HepG2 (cell line): ENCODE measurements around the gene ERH. TPM values are rescaled to one million over a fixed set of nuclear protein-coding genes. Genes with fewer than 3 reads are reported as not detected.

Experiments used
- ARID2 ChIP-seq: sonication (generic); formaldehyde crosslinking; IDR thresholded peaks from 2 replicates; pipeline ENCODE4 v1.8.1; 2022; ENCODE audit warnings: mild to moderate bottlenecking, missing genetic modification reagents, borderline replicate concordance
- IRF9 ChIP-seq: sonication (generic); formaldehyde crosslinking; IDR thresholded peaks from 2 replicates; pipeline ENCODE4 v1.8.0; 2022; ENCODE audit warnings: missing genetic modification reagents, mild to moderate bottlenecking, borderline replicate concordance
- KLF15 ChIP-seq: sonication (generic); formaldehyde crosslinking; IDR thresholded peaks from 2 replicates; pipeline ENCODE4 v1.8.1; 2023; ENCODE audit warnings: borderline replicate concordance, mild to moderate bottlenecking, inconsistent platforms, missing genetic modification reagents, mixed read lengths
- KLF6 ChIP-seq: IDR thresholded peaks from 2 replicates; pipeline ENCODE4 v1.8.0; 2016; ENCODE audit warnings: missing biosample characterization, missing genetic modification reagents
- MAF1 ChIP-seq: sonication (generic); formaldehyde crosslinking; IDR thresholded peaks from 2 replicates; pipeline ENCODE4 v1.5.0; 2020; ENCODE audit warnings: missing genetic modification reagents, borderline replicate concordance
- RELA ChIP-seq: sonication (generic); formaldehyde crosslinking; IDR thresholded peaks from 2 replicates; pipeline ENCODE4 v1.4.0; 2020; ENCODE audit warnings: missing genetic modification reagents
- RNF2 ChIP-seq: fragments of 450-650 bp; conservative IDR thresholded peaks from 2 replicates; pipeline ENCODE4 v1.6.1; 2016; ENCODE audit warnings: low read depth
- SNRNP70 ChIP-seq: fragments of 200-400 bp; formaldehyde crosslinking; IDR thresholded peaks from 2 replicates; pipeline ENCODE4 v1.6.1; 2017; ENCODE audit warnings: mild to moderate bottlenecking, low read depth, low read length, moderate library complexity
- SRSF1 ChIP-seq: fragments of 200-400 bp; formaldehyde crosslinking; optimal IDR thresholded peaks from 2 replicates; pipeline ENCODE3; 2017; ENCODE audit warnings: mild to moderate bottlenecking, low read depth, low read length, moderate library complexity
- SRSF9 ChIP-seq: fragments of 200-400 bp; formaldehyde crosslinking; IDR thresholded peaks from 2 replicates; pipeline ENCODE4 v1.6.1; 2018; ENCODE audit warnings: borderline replicate concordance, mild to moderate bottlenecking, low read depth, low read length; ENCODE audit not compliant: insufficient read depth, poor library complexity, severe bottlenecking
- SYNCRIP ChIP-seq: fragments of 200-400 bp; formaldehyde crosslinking; IDR thresholded peaks from 2 replicates; pipeline ENCODE4 v1.6.1; 2018; ENCODE audit warnings: mild to moderate bottlenecking, low read depth, low read length; ENCODE audit not compliant: insufficient read depth
- THAP8 ChIP-seq: sonication (generic); formaldehyde crosslinking; IDR thresholded peaks from 2 replicates; pipeline ENCODE4 v1.5.1; 2020; ENCODE audit warnings: missing genetic modification reagents, mild to moderate bottlenecking, borderline replicate concordance
- TRAFD1 ChIP-seq: sonication (generic); formaldehyde crosslinking; IDR thresholded peaks from 2 replicates; pipeline ENCODE4 v1.5.1; 2020; ENCODE audit warnings: missing genetic modification reagents, mild to moderate bottlenecking, borderline replicate concordance
- ZBTB38 ChIP-seq: sonication (generic); formaldehyde crosslinking; IDR thresholded peaks from 2 replicates; pipeline ENCODE4 v1.5.1; 2020; ENCODE audit warnings: mild to moderate bottlenecking, missing genetic modification reagents
- ZFY ChIP-seq: sonication (generic); formaldehyde crosslinking; IDR thresholded peaks from 2 replicates; pipeline ENCODE4 v1.4.0; 2020; ENCODE audit warnings: missing genetic modification reagents
- ZKSCAN1 ChIP-seq: fragments of 150-350 bp; IDR thresholded peaks from 2 replicates; pipeline ENCODE4 v1.6.1; 2014; ENCODE audit warnings: low read length
- ZNF296 ChIP-seq: sonication (generic); formaldehyde crosslinking; conservative IDR thresholded peaks from 2 replicates; pipeline ENCODE4 v1.5.0; 2020; ENCODE audit warnings: mild to moderate bottlenecking, missing genetic modification reagents
- ZNF354B ChIP-seq: sonication (generic); formaldehyde crosslinking; IDR thresholded peaks from 2 replicates; pipeline ENCODE4 v1.8.0; 2022; ENCODE audit warnings: mild to moderate bottlenecking, missing genetic modification reagents
- ZNF724P ChIP-seq: sonication (generic); formaldehyde crosslinking; IDR thresholded peaks from 2 replicates; pipeline ENCODE4 v1.8.0; 2022; ENCODE audit warnings: missing genetic modification reagents, borderline replicate concordance
- polyA plus RNA-seq, 8 experiments: library from polyadenylated mRNA; depleted of rRNA in 3 of 8; stranded (reverse) in 7 of 8; unstranded in 1 of 8; fragments of >200 nt; fragmentation: Illumina TruSeq in 4 of 8; extraction: Trizol in 4 of 8; gene quantifications; 2 replicates each; pipeline versions ENCODE4 v1.2.1 to v1.2.3, GENCODE V29; 2011 to 2016; ENCODE audit warnings: low read depth in 4 of 8, missing spikeins in 1 of 8, mixed read lengths in 1 of 8; ENCODE audit not compliant: insufficient read depth in 1 of 8
- total RNA-seq, 5 experiments: library from RNA; depleted of rRNA; stranded (reverse); fragments of >200 nt; fragmentation: Illumina TruSeq; extraction: Trizol; gene quantifications; 2 replicates each; pipeline ENCODE4 v1.2.3, GENCODE V29; 2016; ENCODE audit warnings: low read depth in 1 of 5
- TF ChIP-seq, protein P1 (sequence below): sonication (generic); formaldehyde crosslinking; IDR thresholded peaks from 2 replicates; pipeline ENCODE4 v1.5.0; 2020; ENCODE audit warnings: missing genetic modification reagents
- TF ChIP-seq, protein P2 (sequence below): sonication (generic); formaldehyde crosslinking; IDR thresholded peaks from 2 replicates; pipeline ENCODE4 v1.4.0; 2020; ENCODE audit warnings: low read depth, missing genetic modification reagents

The ERH gene
- total and polyA plus RNA-seq, 2 of the 13 experiments (the other 11 are each of a cell fraction or from before 2014, with no cell fraction given) = 105 to 341 TPM

DNA sequence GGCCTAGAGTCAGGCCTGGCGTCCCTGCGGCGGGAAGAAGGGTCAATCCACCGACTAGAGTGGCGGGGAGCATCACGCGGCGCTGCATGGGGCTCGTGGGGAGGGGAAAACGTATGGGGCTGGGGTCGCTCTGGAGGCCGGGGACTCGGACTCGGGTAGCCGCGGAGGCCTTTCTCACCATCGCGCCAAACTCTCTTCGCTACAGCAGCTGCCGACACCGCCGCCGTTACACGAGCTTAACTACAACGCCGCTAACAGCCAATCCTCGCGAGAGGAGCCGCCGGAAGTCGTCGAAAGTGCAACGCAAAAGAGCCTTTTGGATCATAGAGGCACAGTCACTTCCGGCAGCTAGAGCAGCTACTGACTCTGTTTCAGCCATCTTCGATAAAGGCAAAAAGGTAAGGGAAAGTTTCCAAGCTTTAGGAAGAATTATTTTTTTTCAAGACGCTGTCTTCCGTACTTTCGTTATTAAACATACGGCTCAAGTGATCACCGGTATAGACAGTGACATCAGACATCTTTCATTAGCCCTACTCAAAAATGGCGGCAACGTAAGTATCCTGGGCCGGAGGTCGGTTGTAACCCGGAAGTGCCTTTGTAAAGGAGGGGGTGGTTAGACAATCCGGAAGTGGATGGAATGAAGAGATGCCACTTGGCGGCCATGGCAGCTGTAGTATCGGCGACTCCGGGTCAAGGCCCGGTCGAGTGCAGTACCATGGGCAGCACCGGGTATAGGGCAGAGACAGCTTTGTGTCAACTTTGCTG lies at the start of gene ERH, which contains the start of gene SLC39A9 (continued):
- 0 out of 2 replicates have a peak, but pooled peaks have one; percentile 42 for TF ChIP-seq IRF9 (CRISPR knock-in tag)
- TF ChIP-seq ZBTB38 (CRISPR knock-in tag) = no peak
- TF ChIP-seq SRSF1 = no peak
- TF ChIP-seq THAP8 (CRISPR knock-in tag) = no peak; the same call in 1 of the 2 replicates
- no peak for TF ChIP-seq ZKSCAN1
- peak; percentile 29; the same call in 1 of the 2 replicates for TF ChIP-seq KLF6
- TF ChIP-seq RNF2 = no peak
- no peak for TF ChIP-seq RELA
- TF ChIP-seq, protein P1, sequence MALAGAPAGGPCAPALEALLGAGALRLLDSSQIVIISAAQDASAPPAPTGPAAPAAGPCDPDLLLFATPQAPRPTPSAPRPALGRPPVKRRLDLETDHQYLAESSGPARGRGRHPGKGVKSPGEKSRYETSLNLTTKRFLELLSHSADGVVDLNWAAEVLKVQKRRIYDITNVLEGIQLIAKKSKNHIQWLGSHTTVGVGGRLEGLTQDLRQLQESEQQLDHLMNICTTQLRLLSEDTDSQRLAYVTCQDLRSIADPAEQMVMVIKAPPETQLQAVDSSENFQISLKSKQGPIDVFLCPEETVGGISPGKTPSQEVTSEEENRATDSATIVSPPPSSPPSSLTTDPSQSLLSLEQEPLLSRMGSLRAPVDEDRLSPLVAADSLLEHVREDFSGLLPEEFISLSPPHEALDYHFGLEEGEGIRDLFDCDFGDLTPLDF (CRISPR knock-in tag) = 0 out of 2 replicates have a peak, but pooled peaks have one; percentile 63
- no peak for TF ChIP-seq ZNF296
- TF ChIP-seq, protein P2, sequence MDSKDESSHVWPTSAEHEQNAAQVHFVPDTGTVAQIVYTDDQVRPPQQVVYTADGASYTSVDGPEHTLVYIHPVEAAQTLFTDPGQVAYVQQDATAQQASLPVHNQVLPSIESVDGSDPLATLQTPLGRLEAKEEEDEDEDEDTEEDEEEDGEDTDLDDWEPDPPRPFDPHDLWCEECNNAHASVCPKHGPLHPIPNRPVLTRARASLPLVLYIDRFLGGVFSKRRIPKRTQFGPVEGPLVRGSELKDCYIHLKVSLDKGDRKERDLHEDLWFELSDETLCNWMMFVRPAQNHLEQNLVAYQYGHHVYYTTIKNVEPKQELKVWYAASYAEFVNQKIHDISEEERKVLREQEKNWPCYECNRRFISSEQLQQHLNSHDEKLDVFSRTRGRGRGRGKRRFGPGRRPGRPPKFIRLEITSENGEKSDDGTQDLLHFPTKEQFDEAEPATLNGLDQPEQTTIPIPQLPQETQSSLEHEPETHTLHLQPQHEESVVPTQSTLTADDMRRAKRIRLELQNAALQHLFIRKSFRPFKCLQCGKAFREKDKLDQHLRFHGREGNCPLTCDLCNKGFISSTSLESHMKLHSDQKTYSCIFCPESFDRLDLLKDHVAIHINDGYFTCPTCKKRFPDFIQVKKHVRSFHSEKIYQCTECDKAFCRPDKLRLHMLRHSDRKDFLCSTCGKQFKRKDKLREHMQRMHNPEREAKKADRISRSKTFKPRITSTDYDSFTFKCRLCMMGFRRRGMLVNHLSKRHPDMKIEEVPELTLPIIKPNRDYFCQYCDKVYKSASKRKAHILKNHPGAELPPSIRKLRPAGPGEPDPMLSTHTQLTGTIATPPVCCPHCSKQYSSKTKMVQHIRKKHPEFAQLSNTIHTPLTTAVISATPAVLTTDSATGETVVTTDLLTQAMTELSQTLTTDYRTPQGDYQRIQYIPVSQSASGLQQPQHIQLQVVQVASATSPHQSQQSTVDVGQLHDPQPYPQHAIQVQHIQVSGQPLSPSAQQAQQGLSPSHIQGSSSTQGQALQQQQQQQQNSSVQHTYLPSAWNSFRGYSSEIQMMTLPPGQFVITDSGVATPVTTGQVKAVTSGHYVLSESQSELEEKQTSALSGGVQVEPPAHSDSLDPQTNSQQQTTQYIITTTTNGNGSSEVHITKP = no peak
- no peak for TF ChIP-seq SNRNP70
- TF ChIP-seq SYNCRIP = no peak
- TF ChIP-seq TRAFD1 (CRISPR knock-in tag) = no peak
- peak; percentile 43; the same call in 1 of the 2 replicates for TF ChIP-seq KLF15
- TF ChIP-seq ZNF354B (CRISPR knock-in tag) = no peak
- peak; percentile 98 for TF ChIP-seq ZFY (CRISPR knock-in tag)
- TF ChIP-seq MAF1 (CRISPR knock-in tag) = no peak
- TF ChIP-seq SRSF9 = no peak
- TF ChIP-seq ARID2 (CRISPR knock-in tag) = no peak
- no peak for TF ChIP-seq ZNF724P (CRISPR knock-in tag)
